ENCODE measurements around the gene HEMGN. TPM values are rescaled to one million over a fixed set of nuclear protein-coding genes. Genes with fewer than 3 reads are reported as not detected.

Gene HEMGN
- total RNA-seq, 4 donors from 2014 or later: not detected

- in situ Hi-C loops (cut with MboI; ENCODE audit: low pct_ligation_motif_present in 1 of 4, low pct_unique_long_range_greater_than_20kb in 1 of 4, low sequenced_read_pairs in 3 of 4) (no loop called here), intact Hi-C loops (cut with DNase I; ENCODE audit: low total_unique reads) (no loop called here)
- H3K27me3 ChIP-seq: peaks cover 7% of the 10 kb centered on the region
Measured at GRCh38 chr9:97964901-97965300, 26.9 kb upstream of the HEMGN start.

GRCh38 chr9:97963232-97963631, 25.3 kb upstream of the HEMGN start:
- intact Hi-C loops (cut with DNase I; ENCODE audit: low total_unique reads): no loop called here
- no peaks in the 10 kb centered on the region for H3K4me1 ChIP-seq
- 80 to 91% methylated on average over 2 of the region's 2 CpGs for WGBS, 2 donors (ENCODE audit: low coverage in 1 of 2)
- no peaks in the 10 kb centered on the region for H3K9me3 ChIP-seq
- H3K36me3 ChIP-seq: no peaks in the 10 kb centered on the region
- no peak for DNase-seq
- in situ Hi-C loops (cut with MboI; ENCODE audit: low pct_ligation_motif_present in 1 of 4, low pct_unique_long_range_greater_than_20kb in 1 of 4, low sequenced_read_pairs in 3 of 4): no loop called here
- H3K27me3 ChIP-seq: peaks cover 7% of the 10 kb centered on the region
- no peak overlapping the region for H3K4me3 ChIP-seq
- H3K27ac ChIP-seq: no peak overlapping the region
- no peak for TF ChIP-seq CTCF (IDR thresholded peaks at IDR 0.05)
- TF ChIP-seq POLR2AphosphoS5 (IDR thresholded peaks at IDR 0.05): no peak
- TF ChIP-seq EP300 (IDR thresholded peaks at IDR 0.05; ENCODE audit: low read depth): no peak
- no peak for TF ChIP-seq POLR2A (IDR thresholded peaks at IDR 0.05)

More at GRCh38 chr9:97964901-97965300, 26.9 kb upstream of the HEMGN start:
- no peaks in the 10 kb centered on the region for H3K36me3 ChIP-seq
- H3K27ac ChIP-seq: no peak overlapping the region
- H3K4me3 ChIP-seq: no peak overlapping the region
- H3K9me3 ChIP-seq: no peaks in the 10 kb centered on the region
- no peak for DNase-seq
- TF ChIP-seq POLR2AphosphoS5 (IDR thresholded peaks at IDR 0.05) (no peak), CTCF (IDR thresholded peaks at IDR 0.05) (no peak), EP300 (IDR thresholded peaks at IDR 0.05; ENCODE audit: low read depth) (no peak), POLR2A (IDR thresholded peaks at IDR 0.05) (no peak)
- H3K4me1 ChIP-seq: no peaks in the 10 kb centered on the region

- no peak for DNase-seq
- TF ChIP-seq POLR2A (IDR thresholded peaks at IDR 0.05) (no peak), POLR2AphosphoS5 (IDR thresholded peaks at IDR 0.05) (no peak), CTCF (IDR thresholded peaks at IDR 0.05) (no peak), EP300 (IDR thresholded peaks at IDR 0.05; ENCODE audit: low read depth) (no peak)
- Histone ChIP-seq H3K9me3 (no peaks in the 10 kb centered on the region), H3K27me3 (peaks cover 7% of the 10 kb centered on the region), H3K27ac (no peak overlapping the region), H3K4me3 (no peak overlapping the region), H3K4me1 (no peaks in the 10 kb centered on the region), H3K36me3 (no peaks in the 10 kb centered on the region)
- 71 to 85% methylated on average over 3 to 5 of the region's 5 CpGs for WGBS, 2 donors (ENCODE audit: low coverage in 1 of 2)
- intact Hi-C loops (cut with DNase I; ENCODE audit: low total_unique reads): no loop called here
- in situ Hi-C loops (cut with MboI; ENCODE audit: low pct_ligation_motif_present in 1 of 4, low pct_unique_long_range_greater_than_20kb in 1 of 4, low sequenced_read_pairs in 3 of 4): no loop called here
Measured at GRCh38 chr9:97962575-97962974, 24.6 kb upstream of the HEMGN start.

GRCh38 chr9:97962136-97962535, 24.2 kb upstream of the HEMGN start:
- in situ Hi-C loops (cut with MboI; ENCODE audit: low pct_ligation_motif_present in 1 of 4, low pct_unique_long_range_greater_than_20kb in 1 of 4, low sequenced_read_pairs in 3 of 4) (no loop called here), intact Hi-C loops (cut with DNase I; ENCODE audit: low total_unique reads) (no loop called here)
- Histone ChIP-seq H3K36me3 (no peaks in the 10 kb centered on the region), H3K9me3 (no peaks in the 10 kb centered on the region), H3K27ac (no peak overlapping the region), H3K27me3 (peaks cover 7% of the 10 kb centered on the region), H3K4me3 (no peak overlapping the region), H3K4me1 (no peaks in the 10 kb centered on the region)
- TF ChIP-seq CTCF (IDR thresholded peaks at IDR 0.05) (no peak), POLR2A (IDR thresholded peaks at IDR 0.05) (no peak), POLR2AphosphoS5 (IDR thresholded peaks at IDR 0.05) (no peak), EP300 (IDR thresholded peaks at IDR 0.05; ENCODE audit: low read depth) (no peak)
- WGBS, 2 donors (ENCODE audit: low coverage in 1 of 2): 77 to 80% methylated on average over 3 to 4 of the region's 4 CpGs
- DNase-seq: no peak
